GM12872 (cell line): ENCODE measurements around the gene ADCY2.

Source experiments
- TF ChIP-seq, protein P1 (sequence below): IDR thresholded peaks from 3 replicates; pipeline ENCODE4 v1.5.1; 2011; ENCODE audit warnings: low read depth, mild to moderate bottlenecking, low read length, moderate library complexity; ENCODE audit not compliant: insufficient read depth

Gene ADCY2

GRCh38 chr5:7795306-7795705, 399.4 kb downstream of the ADCY2 start:
- TF ChIP-seq, protein P1, sequence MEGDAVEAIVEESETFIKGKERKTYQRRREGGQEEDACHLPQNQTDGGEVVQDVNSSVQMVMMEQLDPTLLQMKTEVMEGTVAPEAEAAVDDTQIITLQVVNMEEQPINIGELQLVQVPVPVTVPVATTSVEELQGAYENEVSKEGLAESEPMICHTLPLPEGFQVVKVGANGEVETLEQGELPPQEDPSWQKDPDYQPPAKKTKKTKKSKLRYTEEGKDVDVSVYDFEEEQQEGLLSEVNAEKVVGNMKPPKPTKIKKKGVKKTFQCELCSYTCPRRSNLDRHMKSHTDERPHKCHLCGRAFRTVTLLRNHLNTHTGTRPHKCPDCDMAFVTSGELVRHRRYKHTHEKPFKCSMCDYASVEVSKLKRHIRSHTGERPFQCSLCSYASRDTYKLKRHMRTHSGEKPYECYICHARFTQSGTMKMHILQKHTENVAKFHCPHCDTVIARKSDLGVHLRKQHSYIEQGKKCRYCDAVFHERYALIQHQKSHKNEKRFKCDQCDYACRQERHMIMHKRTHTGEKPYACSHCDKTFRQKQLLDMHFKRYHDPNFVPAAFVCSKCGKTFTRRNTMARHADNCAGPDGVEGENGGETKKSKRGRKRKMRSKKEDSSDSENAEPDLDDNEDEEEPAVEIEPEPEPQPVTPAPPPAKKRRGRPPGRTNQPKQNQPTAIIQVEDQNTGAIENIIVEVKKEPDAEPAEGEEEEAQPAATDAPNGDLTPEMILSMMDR: no peak

GRCh38 chr5:7801891-7802614, 406.1 kb downstream of the ADCY2 start:
- TF ChIP-seq, protein P1: no peak

DNA sequence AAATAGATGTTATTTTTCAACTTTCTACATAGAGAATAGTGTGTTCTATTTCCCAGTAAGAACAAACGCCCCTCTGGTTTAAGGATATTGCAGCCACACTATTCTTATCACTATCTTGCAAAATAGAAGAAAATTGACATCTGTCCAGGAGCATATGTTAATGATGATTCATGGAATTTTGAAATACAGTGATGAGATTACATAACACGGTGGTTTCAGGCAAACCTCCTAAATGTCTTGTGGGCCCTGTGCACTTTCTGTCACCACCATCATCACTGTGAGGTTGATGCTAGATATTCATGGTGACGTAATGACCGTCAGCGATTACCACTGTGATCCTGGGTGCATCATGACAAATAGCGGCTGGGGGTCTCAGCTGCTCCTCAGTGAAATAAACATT, 406.9 kb downstream of the ADCY2 start:
- TF ChIP-seq, protein P1: no peak

DNA sequence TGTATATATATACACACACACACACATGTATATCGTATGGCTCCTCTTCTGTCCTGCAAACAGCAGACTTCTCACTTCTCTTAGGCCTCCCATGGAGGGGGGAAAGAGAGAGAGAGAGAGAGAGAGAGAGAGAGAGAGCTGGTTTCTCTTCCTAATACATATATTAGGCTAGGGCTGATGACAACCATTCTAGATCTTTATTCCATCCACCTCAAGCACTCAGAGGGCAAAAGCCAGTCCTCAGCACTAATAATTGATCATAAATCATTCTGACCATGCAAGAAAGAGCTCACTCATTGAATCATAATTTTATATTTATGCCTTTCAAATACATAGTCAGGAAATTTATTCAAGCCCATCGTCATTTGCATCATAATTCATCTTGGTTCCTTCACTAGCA, 408.0 kb downstream of the ADCY2 start:
- TF ChIP-seq, protein P1: no peak

DNA sequence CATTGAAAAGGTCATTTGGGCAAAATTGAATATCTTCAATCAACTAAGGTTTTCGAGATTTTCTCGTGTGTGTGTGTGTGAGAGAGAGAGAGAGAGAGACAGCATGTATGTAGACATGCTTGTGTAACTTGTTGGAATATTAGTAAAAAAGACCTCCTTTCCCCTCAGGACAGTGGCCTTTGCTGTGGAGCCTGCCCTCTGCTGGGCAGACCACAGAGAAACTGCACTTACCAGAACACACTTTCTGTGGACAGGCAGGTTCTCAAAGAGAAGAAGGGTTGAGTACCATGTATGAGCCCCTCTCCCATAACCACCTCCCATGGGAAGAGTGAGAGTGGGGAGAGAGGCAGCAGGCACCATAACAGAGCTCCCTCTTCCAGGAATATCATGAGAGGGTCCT, 409.4 kb downstream of the ADCY2 start:
- TF ChIP-seq, protein P1: peak; percentile 46; the same call in 2 of the 3 replicates

DNA sequence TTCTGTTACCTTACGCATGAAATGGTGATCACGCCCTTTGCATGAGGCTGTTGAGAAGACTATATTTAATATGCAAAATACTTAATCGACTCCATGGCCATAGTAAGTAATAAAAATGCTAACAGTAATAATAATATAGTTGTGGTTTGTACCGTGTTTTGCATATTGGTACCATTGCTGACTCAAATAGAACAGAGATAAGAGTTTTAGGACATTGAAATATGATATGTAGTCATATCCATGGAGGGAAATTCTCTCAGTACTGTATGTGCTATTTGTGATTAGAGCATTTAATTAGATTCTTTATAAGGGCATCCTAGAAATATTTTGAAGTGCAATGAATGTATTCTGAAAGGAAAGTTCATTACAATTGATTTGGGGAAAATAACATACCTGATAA, 413.1 kb downstream of the ADCY2 start:
- TF ChIP-seq, protein P1: no peak

DNA sequence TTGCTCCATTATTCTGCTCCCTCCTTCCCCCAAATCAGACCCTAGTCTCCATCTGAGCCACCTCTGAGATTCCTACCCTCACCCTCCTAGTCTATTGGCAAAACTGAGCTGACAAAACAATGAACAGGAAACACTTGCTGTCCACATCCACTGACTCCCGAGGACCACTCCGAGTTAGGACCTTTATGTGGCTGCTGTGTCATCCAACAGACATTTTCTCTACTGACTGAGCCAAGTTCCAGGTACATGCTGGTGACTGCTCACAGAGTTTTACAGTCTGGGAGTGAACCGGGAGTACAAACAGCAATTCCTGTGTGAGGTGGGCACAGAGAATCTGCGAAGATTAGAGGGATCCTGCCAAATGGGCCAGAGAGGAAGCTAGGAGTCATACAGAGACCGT, 415.8 kb downstream of the ADCY2 start:
- TF ChIP-seq, protein P1: no peak
